GM19238 (cell line): ENCODE results near the gene FMNL2.
"Not testable (repeated sequence)": the region's sequence is repeated elsewhere in the genome, so short reads cannot be mapped to it uniquely, and the experiment has no call there.

Experiments used
- DNase-seq: peaks from one replicate; pipeline ENCODE4 v3.0.0; 2011; ENCODE audit warnings: low spot score; ENCODE audit not compliant: insufficient read length

The FMNL2 gene

DNA sequence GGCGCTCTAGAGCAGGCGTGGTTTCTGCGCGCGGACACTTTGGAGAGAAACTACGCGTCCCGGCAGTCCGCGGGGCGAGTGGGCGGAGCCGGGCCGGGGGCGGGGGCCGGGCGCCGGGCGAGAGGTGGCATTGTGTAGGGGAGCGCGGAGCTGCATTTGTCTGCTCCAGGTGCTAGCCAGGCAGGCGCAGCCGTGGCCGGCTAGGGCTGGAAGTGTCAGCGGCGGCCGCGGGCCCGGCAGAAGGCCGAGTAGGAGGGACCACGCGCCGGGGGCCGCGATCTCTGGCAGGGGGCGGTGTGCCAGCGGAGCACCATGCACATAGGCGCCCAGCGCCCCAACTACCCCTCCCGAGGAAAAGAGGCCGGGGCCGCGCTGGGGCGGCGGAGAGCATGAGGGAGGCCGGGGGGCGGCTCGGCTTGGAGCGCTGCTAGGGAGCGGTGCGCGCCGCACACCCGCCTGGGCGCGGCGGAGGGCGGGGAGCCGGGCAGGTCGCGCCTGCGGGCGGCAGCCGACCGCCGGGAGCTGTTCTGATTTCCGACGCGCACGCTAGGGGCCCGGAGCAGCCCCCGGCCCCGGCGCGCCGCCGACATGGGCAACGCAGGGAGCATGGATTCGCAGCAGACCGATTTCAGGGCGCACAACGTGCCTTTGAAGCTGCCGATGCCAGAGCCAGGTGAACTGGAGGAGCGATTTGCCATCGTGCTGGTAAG is at the start of gene FMNL2:
Gene FMNL2 (plus strand): TSS at position 159 of the 710 bp plus-strand sequence.
- peak; percentile 46 for DNase-seq

DNA sequence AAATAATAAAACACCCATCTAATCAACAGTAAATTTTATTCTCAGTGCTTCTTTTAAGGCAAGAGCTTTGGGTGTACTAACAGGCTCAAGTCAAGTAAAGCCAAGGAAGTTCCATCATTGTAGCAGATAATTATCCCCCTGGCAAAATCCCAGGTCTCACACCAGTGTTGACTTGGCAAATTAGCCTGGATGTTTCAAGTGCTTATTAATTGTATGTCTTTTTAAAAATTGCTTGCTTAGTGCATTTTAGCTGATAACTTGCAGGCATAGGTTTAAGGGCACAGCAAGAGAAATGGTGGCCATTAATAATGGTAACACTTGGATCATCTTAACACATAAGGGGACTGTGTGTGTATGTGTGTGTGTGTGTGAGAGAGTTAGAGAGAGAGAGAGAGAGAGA is 42.0 kb upstream of the FMNL2 start:
- DNase-seq: no peak

DNA sequence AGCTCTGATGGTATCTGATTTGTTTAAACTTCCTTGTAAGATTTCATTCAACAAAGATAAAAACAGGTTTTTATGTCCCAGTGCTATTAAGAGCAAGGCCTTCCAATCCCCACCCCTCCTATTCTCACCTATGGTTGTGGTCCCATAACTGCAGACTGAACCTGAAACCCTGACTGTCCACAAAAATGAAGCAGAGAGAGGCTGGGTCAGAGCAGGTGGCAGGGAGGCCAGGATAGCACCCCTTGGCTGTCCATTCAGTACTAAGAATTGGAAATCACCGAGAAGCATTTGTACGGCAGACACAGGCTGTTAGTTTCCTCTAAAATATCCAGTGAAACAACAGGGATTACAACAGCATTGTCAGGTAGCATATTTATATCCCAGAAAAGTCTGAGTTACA is 37.3 kb upstream of the FMNL2 start:
- no peak for DNase-seq

DNA sequence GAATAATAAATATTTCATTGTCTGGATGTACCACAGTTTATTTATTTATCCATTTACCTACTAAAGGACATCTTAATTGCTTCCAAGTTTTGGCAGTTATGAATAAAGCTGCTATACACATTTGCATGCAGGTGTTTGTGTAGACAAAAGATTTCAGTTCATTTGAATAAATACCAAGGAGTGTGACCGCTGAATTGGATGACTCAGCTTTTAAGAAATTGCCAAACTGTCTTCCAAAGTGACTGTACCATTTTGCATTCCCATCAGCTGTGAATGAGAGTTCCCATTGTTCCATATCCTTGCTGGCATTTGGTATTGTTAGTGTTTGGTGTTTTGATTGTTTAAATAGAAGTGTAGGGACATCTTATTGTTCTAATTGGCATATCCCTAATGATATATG is 36.2 kb upstream of the FMNL2 start:
- DNase-seq: no peak

DNA sequence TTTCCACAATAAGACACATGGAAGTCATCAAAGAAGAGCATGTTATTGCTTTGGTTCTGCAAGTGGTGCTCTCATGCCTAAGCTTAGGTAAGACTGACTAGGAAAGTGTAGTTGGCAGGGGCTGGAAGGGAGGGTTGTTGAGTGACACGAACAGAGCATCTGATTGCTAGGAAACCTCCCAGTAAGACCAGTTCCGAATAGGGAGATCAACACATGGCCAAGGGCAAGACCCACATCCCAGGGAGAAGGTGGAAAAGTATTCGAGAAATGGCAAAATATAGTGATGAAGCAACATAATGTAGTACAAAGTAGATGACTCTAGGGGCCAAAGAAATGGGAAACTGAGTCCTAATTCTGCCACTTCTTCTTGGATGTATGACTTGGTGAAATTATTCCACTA is 33.8 kb upstream of the FMNL2 start:
- no peak for DNase-seq

DNA sequence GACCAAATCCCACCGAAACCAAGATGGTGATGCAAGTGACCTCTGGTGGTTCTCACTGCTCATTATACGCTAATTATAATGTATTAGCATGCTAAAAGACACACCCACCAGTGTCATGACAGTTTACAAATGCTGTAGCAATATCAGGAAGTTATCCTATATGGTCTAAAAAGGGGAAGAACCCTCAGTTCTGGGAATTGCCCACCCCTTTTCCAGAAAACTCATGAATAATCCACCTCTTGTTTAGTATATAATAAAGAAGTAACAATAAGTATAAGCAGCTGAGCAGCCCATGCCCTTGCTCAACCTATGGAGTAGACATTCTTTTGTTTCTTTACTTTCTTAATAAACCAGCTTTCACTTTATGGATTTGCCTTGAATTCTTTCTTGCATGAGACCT is 31.0 kb upstream of the FMNL2 start:
- no peak for DNase-seq

DNA sequence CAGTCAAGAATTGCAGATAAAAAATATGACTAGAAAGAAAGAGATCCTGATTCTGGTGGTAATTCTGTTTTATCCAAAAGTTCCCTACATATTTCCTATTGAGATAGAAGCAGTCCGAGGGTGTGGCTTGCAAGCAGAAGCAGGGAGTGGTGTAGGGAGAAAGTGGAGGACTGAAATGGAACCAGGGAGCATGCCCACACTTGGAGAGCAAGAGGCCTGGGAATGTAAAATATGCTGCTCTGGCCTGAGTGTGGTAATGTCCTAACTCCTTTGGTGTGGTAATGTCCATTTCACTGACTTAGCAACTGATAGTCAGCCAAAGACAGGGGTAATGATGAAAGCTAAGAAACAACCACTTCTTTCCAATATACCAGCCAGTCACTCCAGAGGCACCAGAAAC is 30.1 kb upstream of the FMNL2 start:
- DNase-seq: no peak

DNA sequence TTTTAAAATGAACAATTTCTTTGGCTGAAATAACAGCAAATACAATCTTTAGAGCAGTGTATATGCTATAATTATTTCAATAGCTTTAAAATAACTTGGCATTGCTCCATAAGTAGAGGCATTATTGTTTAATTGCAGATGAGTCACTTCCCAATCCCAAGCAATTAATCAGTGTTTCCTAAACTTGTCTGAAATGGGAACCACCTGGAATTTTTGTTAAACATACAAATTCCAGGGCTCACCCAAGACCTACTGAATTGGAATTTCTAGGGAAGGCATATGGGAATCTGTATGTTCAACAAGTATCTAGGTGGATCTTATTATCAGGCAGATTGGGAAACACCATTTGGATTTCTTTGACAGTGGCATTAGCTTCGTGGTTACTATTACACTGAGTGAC is 27.1 kb upstream of the FMNL2 start:
- no peak for DNase-seq

DNA sequence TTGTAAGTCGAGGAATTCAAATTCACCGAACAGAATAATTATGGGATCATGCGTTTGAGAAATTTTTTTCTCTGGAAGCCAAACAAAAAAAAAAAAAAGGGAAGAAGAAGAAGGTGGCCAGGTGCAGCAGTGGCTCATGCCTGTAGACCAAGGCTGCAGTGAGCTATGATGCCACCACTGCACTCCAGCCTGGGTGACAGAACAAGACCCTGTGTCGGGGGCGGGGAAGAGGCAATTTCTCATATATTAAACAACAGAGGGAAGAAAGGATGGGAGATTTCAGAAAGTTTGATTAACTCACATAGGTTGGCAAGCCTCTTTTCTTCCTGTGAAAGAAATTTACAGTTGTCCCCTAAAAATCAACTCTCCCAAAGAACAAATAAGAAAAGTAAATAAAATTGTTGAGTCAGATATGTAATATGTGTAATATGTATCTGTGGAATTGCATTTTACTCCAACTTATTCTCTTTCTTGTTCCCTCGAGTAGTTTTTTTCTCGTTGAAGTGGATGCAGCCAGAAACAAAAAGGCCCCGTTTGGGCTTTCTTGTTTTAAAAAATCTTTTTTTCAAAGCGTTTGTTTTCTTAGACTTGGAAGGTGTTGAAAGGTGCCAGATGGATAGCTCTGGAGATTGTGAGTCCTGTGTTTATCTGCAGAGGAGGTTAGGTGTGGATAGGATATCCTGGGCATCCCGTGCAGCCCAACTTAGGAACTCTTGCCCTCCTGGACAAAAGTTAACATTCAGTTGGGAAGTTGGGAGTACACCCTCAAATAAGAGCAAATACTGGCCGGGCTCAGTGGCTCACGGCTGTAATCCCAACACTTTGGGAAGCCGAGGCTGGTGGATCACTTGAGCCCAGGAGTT is 25.4 kb upstream of the FMNL2 start:
- DNase-seq: no peak

DNA sequence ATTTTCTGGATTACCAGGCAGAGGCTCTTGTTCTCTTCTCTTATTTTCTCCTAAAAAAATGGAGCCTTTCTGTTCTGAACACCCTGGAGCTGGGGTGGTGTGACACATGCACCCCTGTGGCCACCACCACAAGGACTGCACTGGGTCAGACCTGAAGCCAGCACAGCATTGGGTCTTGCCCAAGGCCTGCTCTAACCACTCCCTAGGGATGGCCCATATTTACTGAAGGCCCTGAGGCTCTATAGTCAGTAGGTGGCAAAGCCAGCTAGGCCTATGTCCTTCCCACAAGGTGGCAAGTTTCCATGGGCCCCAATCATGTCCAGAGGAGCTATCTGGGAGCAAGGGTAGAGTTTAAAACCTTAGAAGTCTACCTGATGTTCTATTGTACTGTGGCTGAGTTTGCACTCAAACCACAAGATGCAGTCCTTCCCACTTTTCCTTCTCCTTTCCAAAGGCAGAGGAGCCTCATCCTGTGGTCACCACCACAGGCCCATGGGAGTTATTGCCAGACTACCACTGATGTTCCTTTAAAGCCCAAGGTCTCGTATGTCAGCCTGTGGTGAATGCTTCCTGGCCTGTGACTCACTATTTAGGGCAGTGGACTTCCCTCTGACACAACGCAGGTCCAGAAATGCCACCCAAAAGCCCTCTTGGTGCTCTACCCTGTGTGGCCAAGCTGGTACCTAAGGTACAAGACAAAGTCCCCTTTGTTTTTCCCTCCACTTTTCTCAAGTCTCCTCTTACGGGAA is 15.0 kb upstream of the FMNL2 start:
- no peak for DNase-seq

DNA sequence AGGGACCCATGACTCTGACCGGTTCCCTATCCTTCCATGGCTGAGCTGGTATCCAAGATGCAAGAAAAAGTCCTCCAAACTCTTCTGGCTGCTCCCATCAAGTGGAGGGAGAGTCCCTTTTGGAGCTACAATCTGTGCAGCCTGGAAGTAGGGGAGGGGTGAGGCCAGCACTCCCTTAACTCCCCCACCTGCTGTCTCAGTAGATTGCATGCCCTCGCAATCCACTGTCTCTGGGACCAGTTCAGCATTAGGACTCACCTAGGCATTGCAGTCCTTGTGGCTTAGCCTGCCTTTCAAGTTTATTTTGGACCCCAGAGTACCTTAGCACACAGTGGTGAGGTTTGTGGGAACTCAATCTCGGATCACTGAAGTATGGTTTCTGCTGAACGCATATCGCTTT is 14.2 kb upstream of the FMNL2 start:
- no peak for DNase-seq

DNA sequence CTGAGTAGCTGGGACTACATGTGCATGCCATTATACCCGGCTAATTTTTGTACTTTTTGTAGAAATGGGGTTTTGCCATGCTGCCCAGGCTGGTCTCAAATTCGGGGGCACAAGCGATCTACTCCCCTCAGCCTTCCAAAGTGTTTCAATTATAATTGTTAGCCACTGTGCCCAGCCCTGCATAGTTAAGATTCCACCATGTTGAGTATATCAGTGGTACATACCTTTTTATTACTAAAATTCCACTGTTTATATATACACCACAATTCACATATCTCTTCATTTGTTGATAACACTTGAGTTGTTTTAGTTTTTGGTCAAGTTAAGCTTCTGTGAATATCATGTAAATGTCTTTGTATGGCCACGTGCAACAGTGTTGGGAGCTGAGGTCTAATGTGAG is 12.8 kb upstream of the FMNL2 start:
- no peak for DNase-seq

DNA sequence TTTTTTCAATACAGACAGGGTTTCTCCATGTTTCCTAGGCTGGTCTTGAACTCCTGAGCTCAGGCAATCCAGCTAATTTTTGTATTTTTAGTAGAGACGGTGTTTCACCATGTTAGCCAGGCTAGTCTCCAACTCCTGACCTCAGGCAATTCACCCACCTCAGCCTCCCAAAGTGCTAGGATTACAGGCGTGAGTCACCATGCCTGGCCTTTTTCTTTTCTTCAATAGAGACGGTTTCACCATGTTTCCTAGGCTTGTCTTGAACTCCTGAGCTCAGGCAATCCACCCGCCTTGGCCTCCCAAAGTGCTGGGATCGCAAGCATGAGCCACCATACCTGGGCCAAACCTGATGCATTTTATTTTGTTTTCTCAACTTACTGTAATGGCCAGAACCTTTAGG is 9.8 kb upstream of the FMNL2 start:
- DNase-seq: not testable (repeated sequence)

DNA sequence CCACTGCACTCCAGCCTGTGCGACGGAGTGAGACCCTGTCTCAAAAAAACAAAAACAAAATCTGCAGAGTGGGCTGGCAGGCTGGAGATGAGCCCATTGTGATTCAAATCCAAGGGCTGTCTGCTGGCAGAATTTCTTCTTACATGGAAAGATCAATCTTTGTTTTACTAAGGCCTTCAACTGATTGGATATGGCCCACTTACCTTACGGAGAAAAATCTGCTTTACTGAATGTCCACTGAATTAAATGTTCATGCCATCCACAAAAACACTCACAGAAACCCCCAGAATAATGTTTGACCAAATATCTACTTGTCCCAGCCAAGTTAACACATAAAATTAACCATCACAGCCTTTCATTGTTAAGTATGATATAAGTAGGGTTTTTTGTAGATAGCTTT is 8.3 kb upstream of the FMNL2 start:
- no peak for DNase-seq

DNA sequence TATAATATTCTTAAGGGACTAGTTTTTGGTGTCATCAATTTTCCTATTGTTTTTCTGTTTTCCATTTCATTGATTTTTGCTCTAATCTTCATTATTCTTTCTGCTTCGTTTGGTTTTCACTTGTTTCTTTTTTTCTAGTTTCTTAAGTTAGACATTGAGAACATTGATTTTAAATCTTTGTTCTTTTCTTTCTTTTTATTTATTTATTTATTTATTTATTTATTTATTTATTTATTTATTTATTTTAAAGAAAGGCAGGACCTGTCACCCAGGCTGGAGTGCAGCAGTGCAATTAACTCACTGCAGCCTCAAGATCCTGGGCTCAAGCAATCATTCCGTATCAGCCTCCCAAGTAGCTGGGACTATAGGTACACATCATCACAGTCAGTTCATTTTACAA is 7.0 kb upstream of the FMNL2 start:
- DNase-seq: no peak

DNA sequence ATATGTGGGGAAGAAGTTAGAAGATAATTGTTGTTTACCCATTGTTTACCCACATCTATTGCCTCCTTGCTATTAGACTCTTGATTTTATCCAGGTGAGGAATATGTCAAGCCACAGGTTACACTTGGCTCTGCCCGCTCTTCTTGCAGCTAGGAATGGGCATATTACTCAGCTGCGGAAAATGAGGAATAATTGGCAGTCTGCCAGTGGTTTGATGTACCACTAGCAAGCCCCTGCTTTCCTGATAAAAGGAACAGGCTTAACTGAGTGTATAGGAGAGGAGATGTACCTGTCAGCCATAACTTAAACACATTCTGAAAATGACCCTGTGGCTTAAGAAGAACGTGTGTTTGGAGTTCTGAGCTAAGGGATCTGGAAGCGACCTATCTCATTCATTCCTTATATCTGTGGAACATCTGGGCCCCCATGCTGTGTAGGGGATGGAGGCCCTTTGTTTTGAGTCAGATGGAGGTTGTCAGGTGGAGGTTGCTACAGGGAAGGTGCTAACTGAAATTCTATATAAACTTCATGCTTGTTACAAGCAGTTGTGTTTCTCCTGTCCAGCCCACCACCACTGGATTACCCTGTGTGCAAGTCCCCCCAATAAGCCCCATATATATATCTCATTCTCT is 4.6 kb upstream of the FMNL2 start:
- DNase-seq: no peak

DNA sequence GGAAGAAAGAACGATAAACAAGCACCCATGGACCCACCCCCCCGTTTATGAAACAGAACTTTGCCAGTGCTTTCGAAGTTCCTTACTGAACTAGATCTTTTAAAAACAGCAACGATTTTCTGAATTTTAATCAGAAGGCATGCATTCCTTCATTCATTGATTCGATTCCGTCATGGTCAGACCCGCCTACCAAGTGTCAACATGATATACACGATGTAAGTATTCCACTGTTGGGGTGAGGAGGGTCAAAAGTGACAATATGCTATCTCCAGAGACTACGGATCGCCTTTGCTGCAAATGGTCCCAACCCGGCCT is 316 bp upstream of the FMNL2 start:
- no peak for DNase-seq

DNA sequence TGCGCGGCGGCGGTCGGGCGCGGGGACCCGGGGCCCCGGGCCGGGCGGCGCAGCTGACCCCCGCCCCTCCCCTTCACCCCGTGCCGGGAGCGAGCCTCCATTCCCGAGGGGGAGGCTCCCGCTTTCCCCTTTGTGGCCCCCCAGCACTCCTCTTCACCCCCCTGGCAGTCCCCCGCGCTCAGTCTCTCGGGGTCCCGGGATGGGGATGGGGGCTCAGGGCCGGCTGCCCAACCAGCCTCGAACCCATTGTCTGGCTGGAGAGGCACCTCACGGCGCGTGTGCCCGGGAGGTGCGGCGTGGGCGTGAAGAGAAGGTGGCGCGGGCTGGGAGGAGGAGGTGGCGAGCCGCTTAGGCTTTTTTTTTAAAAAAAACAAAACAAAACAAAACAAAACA is 748 bp downstream of the FMNL2 start:
- DNase-seq: peak; percentile 2

DNA sequence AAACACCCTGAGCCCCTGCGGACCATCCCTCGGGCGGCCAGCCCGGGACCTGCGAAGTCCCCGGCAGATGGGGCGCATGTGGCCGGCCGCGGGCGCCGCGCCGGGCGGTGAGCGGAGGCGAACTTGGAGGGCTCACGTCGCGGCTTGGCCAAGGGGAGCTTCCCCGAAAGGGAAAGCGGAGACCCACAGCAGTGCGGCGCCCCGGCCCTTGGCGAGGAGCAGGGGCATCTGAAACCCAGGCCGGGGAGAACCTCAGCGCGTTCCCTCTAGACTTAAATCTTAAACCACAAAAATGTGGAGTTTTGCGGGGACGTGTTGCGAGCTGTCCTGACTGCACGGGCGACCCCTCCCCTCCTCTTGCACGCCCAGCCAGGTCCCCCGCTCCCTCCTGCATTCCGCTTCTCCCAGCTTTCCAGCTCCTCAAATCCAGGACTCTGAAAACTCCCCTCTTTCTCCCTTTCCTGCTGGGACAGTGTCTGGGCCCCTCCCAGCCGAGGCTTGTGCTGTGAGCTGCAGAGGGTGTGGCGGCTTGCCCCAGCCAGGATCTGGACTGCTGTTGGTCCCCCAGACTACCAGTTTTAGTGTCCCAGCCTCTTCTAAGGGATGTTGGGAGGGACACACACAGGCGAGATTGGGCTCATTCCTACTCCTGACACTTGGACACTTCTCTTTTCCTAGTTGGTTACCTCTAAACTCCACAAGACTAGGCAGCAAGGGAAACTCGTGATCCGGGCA is 1.3 kb downstream of the FMNL2 start:
- DNase-seq: peak; percentile 5

DNA sequence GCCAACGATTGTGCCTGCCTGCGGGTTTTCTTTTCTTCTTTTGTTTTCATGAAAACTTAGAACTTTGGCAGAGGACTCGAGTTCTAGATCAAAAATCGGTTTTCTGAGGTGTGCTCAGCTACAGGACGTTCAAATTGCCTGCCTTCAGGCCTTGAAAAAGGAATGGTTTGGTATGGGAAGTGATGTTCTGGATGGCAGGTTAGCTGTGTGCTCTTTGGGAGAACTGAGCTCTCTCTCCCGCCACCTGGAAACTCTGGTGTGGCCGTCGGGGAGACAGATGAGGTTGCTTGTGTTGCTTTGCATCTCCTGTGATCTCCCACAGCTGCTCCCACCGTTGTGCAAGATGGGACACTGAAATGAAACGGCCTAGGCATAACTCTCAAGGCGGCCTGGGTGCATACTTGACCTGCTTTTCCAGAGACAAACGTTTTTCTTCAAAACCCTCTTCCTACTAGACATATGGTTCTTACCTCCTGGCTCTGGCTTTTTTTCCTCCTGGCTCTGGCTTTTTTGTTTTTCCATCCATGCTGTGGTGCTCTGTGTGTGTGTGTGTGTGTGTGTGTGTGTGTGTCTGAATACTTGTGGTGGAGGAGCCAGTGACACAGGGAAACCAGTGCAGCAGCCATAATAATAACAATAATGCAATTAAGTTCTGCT is 2.0 kb downstream of the FMNL2 start:
- no peak for DNase-seq

DNA sequence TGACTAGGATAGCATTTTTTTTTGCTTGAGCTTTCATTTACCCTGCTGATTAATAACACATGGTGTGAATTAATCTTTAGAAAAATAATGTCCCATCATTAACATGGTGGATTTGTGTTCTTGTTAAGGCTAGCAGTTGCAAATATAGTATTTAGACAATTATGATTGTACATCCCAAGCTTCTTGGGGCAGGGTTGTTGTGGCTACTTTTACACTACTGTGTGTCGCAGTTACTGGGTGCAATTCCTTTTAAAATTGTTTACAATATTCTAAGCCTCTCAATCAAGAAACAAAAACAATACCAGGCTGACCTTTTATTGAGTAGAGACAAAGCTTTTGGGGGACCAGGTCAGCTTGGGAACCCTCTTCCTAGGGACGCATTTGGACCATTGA is 2.5 kb downstream of the FMNL2 start:
- DNase-seq: no peak
